PFSK-1 (cell line): ENCODE data around the gene HPCA.

Experiments used
- FOXP2 ChIP-seq: optimal IDR thresholded peaks from 2 replicates; pipeline ENCODE3; 2011; ENCODE audit warnings: borderline replicate concordance, control low read depth, inconsistent platforms; ENCODE audit not compliant: insufficient read depth; ENCODE audit errors: extremely low read length, extremely low read depth
- POLR2AphosphoS5 ChIP-seq: IDR thresholded peaks from 2 replicates; pipeline ENCODE4 v1.6.1; 2012; ENCODE audit warnings: low read depth, mild to moderate bottlenecking, control low read depth, low read length, moderate library complexity
- SIN3A ChIP-seq: IDR thresholded peaks from 2 replicates; pipeline ENCODE4 v1.6.1; 2012; ENCODE audit warnings: mild to moderate bottlenecking, low read length, moderate library complexity, borderline replicate concordance; ENCODE audit not compliant: insufficient read depth
- TAF1 ChIP-seq: IDR thresholded peaks from 2 replicates; pipeline ENCODE4 v1.6.1; 2012; ENCODE audit warnings: low read length, control low read depth, borderline replicate concordance; ENCODE audit not compliant: insufficient read depth
- TF ChIP-seq, protein P1 (sequence below), 2 experiments: IDR thresholded peaks; 2 replicates each; pipeline versions ENCODE4 v1.6.1 to v1.8.0; 2011 to 2012; ENCODE audit warnings: low read depth in 2 of 2, low read length in 2 of 2, control low read depth in 1 of 2, inconsistent platforms in 1 of 2, mild to moderate bottlenecking in 1 of 2, moderate library complexity in 1 of 2; ENCODE audit not compliant: insufficient read depth in 1 of 2

Gene HPCA

DNA sequence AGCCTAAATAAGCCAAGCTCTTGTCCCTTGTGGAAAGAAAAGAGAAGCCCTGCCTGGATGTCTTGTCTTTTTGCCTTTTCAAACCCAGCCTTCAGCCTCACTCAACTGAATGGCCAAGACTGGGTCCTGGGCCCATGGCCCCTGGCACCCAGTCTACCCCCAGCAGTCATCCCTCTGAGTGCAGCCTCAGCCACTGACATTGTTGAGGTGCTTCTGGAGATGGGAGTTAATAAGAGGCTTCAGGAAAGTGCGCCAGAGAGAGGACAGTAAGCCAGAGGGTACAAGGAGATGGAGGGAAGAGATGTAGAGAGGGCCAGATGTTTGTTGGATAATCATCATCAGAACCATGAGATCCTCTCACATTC, 22.4 kb upstream of the HPCA start:
- no peak for TF ChIP-seq POLR2AphosphoS5
- TF ChIP-seq, protein P1, sequence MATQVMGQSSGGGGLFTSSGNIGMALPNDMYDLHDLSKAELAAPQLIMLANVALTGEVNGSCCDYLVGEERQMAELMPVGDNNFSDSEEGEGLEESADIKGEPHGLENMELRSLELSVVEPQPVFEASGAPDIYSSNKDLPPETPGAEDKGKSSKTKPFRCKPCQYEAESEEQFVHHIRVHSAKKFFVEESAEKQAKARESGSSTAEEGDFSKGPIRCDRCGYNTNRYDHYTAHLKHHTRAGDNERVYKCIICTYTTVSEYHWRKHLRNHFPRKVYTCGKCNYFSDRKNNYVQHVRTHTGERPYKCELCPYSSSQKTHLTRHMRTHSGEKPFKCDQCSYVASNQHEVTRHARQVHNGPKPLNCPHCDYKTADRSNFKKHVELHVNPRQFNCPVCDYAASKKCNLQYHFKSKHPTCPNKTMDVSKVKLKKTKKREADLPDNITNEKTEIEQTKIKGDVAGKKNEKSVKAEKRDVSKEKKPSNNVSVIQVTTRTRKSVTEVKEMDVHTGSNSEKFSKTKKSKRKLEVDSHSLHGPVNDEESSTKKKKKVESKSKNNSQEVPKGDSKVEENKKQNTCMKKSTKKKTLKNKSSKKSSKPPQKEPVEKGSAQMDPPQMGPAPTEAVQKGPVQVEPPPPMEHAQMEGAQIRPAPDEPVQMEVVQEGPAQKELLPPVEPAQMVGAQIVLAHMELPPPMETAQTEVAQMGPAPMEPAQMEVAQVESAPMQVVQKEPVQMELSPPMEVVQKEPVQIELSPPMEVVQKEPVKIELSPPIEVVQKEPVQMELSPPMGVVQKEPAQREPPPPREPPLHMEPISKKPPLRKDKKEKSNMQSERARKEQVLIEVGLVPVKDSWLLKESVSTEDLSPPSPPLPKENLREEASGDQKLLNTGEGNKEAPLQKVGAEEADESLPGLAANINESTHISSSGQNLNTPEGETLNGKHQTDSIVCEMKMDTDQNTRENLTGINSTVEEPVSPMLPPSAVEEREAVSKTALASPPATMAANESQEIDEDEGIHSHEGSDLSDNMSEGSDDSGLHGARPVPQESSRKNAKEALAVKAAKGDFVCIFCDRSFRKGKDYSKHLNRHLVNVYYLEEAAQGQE (IDR thresholded peaks at IDR 0.05; ENCODE audit: insufficient read depth in 1 of 2, low read depth in 2 of 2, low read length in 2 of 2), result no peak
- no peak for TF ChIP-seq TAF1

- no peak for TF ChIP-seq POLR2AphosphoS5
- TF ChIP-seq FOXP2, result no peak
These were observed 21.8 kb upstream of the HPCA start for GRCh38 chr1:32864375-32865019.

DNA sequence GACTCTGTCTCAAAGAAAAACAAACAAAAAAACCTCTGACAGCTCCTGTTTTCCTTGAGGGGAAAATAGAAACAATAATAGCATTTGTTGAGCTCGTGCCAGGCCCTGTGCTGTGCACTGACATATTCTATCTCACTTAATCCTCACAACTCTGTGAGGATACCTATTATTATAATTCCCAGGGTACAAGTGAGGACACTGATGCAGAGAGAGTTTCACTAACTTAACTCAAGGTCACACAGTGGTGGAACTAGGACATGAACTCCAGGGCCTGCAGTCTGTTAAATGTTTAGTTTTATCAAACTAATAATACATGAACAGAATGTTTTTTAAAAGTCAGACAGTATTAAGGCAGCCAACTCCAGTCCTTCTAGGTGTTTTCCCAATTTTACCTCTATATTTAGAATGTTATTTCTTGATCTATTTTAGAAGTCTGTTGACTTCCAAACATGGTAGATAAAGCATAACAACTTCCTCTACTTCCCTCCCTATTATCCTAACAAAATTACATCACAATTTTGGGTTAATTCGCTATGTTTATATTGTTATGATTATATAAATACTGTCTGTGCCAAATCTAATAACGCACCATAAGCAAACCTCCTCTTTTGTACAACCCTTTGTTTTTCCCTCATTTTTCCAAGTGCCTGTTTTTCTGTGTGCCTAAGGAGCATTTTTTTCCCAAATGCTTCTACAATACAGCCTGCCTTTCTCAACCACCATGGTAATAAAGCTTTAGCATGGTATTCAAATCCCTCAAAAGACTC, 20.5 kb upstream of the HPCA start:
- TF ChIP-seq, protein P1 (IDR thresholded peaks at IDR 0.05; ENCODE audit: insufficient read depth in 1 of 2, low read depth in 2 of 2, low read length in 2 of 2), result no peak
- TF ChIP-seq FOXP2, result no peak
- no peak for TF ChIP-seq SIN3A
- TF ChIP-seq POLR2AphosphoS5, result no peak
- no peak for TF ChIP-seq TAF1

GRCh38 chr1:32867151-32867550, 19.1 kb upstream of the HPCA start:
- TF ChIP-seq TAF1 (no peak), POLR2AphosphoS5 (no peak), SIN3A (no peak), FOXP2 (no peak)
- TF ChIP-seq, protein P1 (IDR thresholded peaks at IDR 0.05; ENCODE audit: insufficient read depth in 1 of 2, low read depth in 2 of 2, low read length in 2 of 2), result no peak

GRCh38 chr1:32867671-32868070, 18.6 kb upstream of the HPCA start:
- TF ChIP-seq TAF1, result no peak
- TF ChIP-seq, protein P1 (IDR thresholded peaks at IDR 0.05; ENCODE audit: insufficient read depth in 1 of 2, low read depth in 2 of 2, low read length in 2 of 2), result no peak
- TF ChIP-seq FOXP2, result no peak
- no peak for TF ChIP-seq SIN3A
- TF ChIP-seq POLR2AphosphoS5, result no peak
